Effector memory CD4-positive, alpha-beta T cell (primary cell): ENCODE data around the gene PPOX.

ENCODE experiments used
- DNase-seq, 3 donors: peaks; one replicate each; pipeline ENCODE4 v3.0.0-alpha.2; 2020
- H3K27ac ChIP-seq: 2 replicates; pipeline ENCODE4 v1.7.0; 2013; ENCODE audit warnings: mild to moderate bottlenecking, low read length, moderate library complexity; ENCODE audit not compliant: insufficient read depth, poor library complexity, severe bottlenecking
- H3K27me3 ChIP-seq: replicated peaks from 2 replicates; pipeline ENCODE4 v1.7.0; 2013; ENCODE audit warnings: mild to moderate bottlenecking, low read length; ENCODE audit not compliant: insufficient read depth, control insufficient read depth, poor library complexity, severe bottlenecking
- H3K36me3 ChIP-seq: 2 replicates; pipeline ENCODE4 v1.7.0; 2013; ENCODE audit warnings: mild to moderate bottlenecking, low read length, moderate library complexity; ENCODE audit not compliant: control insufficient read depth, insufficient read depth
- H3K4me1 ChIP-seq: 2 replicates; pipeline ENCODE4 v1.7.0; 2013; ENCODE audit warnings: low read length, mild to moderate bottlenecking; ENCODE audit not compliant: control insufficient read depth, insufficient read depth, poor library complexity, severe bottlenecking
- H3K4me3 ChIP-seq: 2 replicates; pipeline ENCODE4 v1.7.0; 2013; ENCODE audit warnings: low read length, low read depth, mild to moderate bottlenecking; ENCODE audit not compliant: insufficient read depth, poor library complexity, severe bottlenecking
- H3K9me3 ChIP-seq: 2 replicates; pipeline ENCODE4 v1.7.0; 2013; ENCODE audit warnings: mild to moderate bottlenecking, low read length, moderate library complexity; ENCODE audit not compliant: control insufficient read depth

The PPOX gene

DNA sequence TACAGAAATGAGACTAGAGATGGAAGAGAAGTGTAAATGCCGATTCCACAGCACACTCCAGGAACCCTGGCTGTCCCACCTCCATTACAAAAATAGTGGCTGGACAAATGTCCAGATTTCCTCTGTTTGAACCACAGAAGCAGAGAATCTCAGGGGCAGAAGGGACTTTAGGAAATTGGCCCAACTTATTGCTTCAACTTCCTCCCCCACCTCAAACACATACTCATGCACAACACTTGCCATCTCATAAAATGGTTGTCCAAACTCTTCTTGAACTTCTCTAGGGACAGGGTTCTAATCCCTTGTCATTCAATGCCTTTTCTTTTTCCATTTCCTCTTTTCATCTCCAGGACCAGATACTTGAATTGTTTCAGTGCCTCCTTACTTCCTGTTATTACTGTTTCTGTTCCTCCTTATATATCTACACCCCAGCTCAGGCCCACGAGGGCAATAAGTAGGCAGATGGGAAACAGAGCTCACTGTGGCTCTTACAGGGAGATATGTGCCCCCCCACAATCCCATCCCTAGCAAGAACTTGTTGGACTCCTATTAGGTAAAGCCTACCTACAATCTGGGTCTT, 19.6 kb downstream of the PPOX start:
- H3K4me1 ChIP-seq = peaks cover 77% of the 10 kb centered on the region
- no peak for DNase-seq
- H3K9me3 ChIP-seq = no peaks in the 10 kb centered on the region
- H3K36me3 ChIP-seq = no peaks in the 10 kb centered on the region
- H3K4me3 ChIP-seq = no peak overlapping the region
- peak overlapping the region; percentile 50 for H3K27ac ChIP-seq
- no peaks in the 10 kb centered on the region for H3K27me3 ChIP-seq

GRCh38 chr1:161187311-161187710, 21.1 kb downstream of the PPOX start:
- Histone ChIP-seq H3K36me3 (no peaks in the 10 kb centered on the region), H3K9me3 (no peaks in the 10 kb centered on the region), H3K4me3 (no peak overlapping the region), H3K27me3 (no peaks in the 10 kb centered on the region), H3K4me1 (peaks cover 63% of the 10 kb centered on the region), H3K27ac (peak overlapping the region; percentile 50)
- DNase-seq = no peak

- peak overlapping the region; percentile 36 for H3K27ac ChIP-seq
- peaks cover 56% of the 10 kb centered on the region for H3K4me1 ChIP-seq
- no peak for DNase-seq
Measured at GRCh38 chr1:161188381-161188780, 22.2 kb downstream of the PPOX start.

DNA sequence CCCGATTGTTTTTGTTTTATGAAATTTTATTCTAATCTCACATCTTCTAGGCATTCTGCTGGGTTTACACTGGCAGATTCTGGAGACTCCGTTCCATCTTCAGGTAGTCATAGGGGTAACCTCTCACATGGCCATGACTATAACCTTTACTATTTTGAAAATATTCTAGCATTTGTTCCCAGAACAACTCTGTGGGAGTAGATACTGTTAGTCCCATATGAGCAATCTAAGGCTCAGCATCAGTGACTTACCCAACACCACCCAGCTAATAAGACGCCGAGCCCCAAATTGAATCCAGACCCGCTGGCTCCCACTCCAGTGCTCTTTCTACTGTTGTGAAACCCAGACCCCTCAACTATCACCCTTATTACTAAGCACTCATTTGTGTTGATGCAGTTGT, 22.8 kb downstream of the PPOX start:
- DNase-seq = no peak

More at GRCh38 chr1:161188381-161188780, 22.2 kb downstream of the PPOX start:
- no peak overlapping the region for H3K4me3 ChIP-seq
- H3K36me3 ChIP-seq = no peaks in the 10 kb centered on the region
- no peaks in the 10 kb centered on the region for H3K9me3 ChIP-seq
- no peaks in the 10 kb centered on the region for H3K27me3 ChIP-seq

GRCh38 chr1:161190962-161191521, 24.8 kb downstream of the PPOX start:
- DNase-seq = no peak
- Histone ChIP-seq H3K36me3 (no peaks in the 10 kb centered on the region), H3K27ac (no peak overlapping the region), H3K4me3 (no peak overlapping the region), H3K27me3 (no peaks in the 10 kb centered on the region), H3K9me3 (no peaks in the 10 kb centered on the region), H3K4me1 (peaks cover 33% of the 10 kb centered on the region)

More for the DNA sequence above, 22.8 kb downstream of the PPOX start:
- no peaks in the 10 kb centered on the region for H3K27me3 ChIP-seq
- H3K4me3 ChIP-seq = no peak overlapping the region
- H3K9me3 ChIP-seq = no peaks in the 10 kb centered on the region
- no peaks in the 10 kb centered on the region for H3K36me3 ChIP-seq
- H3K27ac ChIP-seq = no peak overlapping the region
- H3K4me1 ChIP-seq = peaks cover 50% of the 10 kb centered on the region

GRCh38 chr1:161191971-161192370, 25.7 kb downstream of the PPOX start:
- H3K4me3 ChIP-seq = no peak overlapping the region
- peaks cover 24% of the 10 kb centered on the region for H3K4me1 ChIP-seq
- no peaks in the 10 kb centered on the region for H3K27me3 ChIP-seq
- H3K9me3 ChIP-seq = no peaks in the 10 kb centered on the region
- no peak for DNase-seq
- no peak overlapping the region for H3K27ac ChIP-seq
- no peaks in the 10 kb centered on the region for H3K36me3 ChIP-seq

DNA sequence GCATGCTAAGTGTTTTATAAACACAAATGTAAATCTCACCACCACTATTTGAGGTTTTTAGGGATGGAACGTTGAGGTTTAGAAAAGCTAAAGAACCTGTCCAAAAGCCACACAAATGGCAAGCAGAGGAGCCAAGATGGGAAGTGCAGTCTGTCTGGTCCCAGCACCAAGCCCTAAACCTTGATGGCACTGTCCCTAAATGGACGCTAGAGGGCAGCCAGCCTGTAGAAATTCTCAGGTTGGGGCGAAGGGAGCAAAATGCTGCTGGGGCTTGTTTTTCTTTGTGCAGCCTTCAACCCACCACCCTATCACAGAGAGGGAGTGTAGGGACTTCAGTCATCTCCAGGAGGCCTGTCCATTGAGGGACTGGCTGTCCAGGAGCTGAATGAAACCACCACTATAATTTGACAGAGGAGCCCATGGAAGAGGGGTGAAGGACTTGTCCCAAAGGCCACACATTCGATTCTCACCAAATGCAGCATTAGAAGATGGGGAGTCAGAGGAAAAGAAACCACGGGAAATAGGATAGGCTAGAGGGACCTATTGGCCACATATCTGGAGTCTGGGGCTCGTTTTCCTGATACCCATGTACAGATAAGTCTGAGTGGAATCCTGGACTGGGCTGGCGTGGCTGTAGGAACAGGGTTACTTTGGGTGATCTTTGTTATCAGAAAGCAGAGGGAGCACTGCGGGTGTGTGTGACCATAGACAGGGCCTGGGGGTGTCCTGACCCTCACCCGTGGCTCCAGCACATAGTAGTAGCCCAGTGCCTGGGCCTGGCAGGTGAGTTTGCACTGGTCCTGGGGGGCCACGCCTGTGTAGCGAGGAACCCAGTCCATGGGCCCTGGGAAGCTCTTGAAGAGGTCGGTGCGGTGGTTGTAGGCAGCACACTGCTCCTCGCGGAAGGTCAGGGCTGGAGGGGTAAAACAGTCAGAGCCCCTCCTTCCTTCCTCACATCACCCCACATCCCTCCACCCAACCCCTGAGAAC, 26.5 kb downstream of the PPOX start:
- Histone ChIP-seq H3K4me3 (no peak overlapping the region), H3K27ac (no peak overlapping the region), H3K27me3 (no peaks in the 10 kb centered on the region), H3K4me1 (peaks cover 16% of the 10 kb centered on the region), H3K9me3 (no peaks in the 10 kb centered on the region), H3K36me3 (no peaks in the 10 kb centered on the region)
- peak; percentile 38 to 60 (median 42) for DNase-seq

DNA sequence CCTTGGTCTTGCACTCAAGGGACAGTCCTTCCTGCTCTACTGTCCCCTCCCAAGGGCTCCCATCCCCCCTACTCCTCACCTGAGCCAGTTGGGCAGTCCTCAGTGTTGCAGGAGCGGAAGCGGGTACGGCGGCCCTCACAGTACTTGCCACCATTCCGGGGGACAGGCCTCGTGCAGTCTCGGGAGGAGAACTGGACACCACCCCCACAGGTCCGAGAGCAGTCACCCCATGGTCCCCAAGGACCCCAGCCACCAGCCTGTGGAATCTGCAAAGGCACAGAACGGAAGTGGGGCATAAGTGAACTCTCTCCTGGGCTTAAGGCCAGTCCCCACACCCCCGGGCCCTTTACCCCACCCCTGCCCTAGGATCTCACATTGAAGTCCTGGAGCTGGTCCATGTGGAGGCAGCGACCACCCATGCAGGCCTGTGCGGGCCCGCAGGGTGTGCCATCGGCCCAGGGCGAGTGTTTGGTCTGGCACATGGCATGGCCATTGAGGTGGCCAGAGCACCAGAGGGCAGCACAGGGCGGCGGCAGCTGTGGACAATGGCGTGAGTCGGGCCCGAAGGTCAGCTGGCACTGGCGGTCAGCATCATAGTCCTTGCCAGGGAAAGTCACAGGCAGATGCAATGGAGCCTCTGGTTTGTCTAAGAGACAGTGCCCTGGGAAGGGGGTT, 27.5 kb downstream of the PPOX start:
- Histone ChIP-seq H3K4me1 (peaks cover 8% of the 10 kb centered on the region), H3K4me3 (no peak overlapping the region), H3K27ac (no peak overlapping the region), H3K27me3 (no peaks in the 10 kb centered on the region), H3K36me3 (no peaks in the 10 kb centered on the region), H3K9me3 (no peaks in the 10 kb centered on the region)
- no peak for DNase-seq

GRCh38 chr1:161195171-161195570, 28.9 kb downstream of the PPOX start:
- Histone ChIP-seq H3K27me3 (no peaks in the 10 kb centered on the region), H3K4me1 (peaks cover 12% of the 10 kb centered on the region), H3K4me3 (no peak overlapping the region), H3K27ac (no peak overlapping the region), H3K36me3 (no peaks in the 10 kb centered on the region), H3K9me3 (no peaks in the 10 kb centered on the region)
- no peak for DNase-seq
